Astrocyte of the spinal cord (primary cell): ENCODE measurements around the gene MTFR1L.

Experiments
- DNase-seq: peaks from one replicate; pipeline ENCODE4 v3.0.0; 2011; ENCODE audit warnings: low read depth, low spot score
- H3K4me3 ChIP-seq: 2 replicates; pipeline ENCODE4 v1.5.1; 2011; ENCODE audit warnings: low read depth, mild to moderate bottlenecking, low read length, moderate library complexity
- CTCF ChIP-seq: IDR thresholded peaks from 2 replicates; pipeline ENCODE4 v1.5.1; 2012; ENCODE audit warnings: low read depth, mild to moderate bottlenecking, low read length, inconsistent platforms
- in situ Hi-C: cut with HindIII; loops from 2 replicates; pipeline ENCODE4 v1.10.0; 2017; ENCODE audit warnings: low sequenced_read_pairs

MTFR1L gene

DNA sequence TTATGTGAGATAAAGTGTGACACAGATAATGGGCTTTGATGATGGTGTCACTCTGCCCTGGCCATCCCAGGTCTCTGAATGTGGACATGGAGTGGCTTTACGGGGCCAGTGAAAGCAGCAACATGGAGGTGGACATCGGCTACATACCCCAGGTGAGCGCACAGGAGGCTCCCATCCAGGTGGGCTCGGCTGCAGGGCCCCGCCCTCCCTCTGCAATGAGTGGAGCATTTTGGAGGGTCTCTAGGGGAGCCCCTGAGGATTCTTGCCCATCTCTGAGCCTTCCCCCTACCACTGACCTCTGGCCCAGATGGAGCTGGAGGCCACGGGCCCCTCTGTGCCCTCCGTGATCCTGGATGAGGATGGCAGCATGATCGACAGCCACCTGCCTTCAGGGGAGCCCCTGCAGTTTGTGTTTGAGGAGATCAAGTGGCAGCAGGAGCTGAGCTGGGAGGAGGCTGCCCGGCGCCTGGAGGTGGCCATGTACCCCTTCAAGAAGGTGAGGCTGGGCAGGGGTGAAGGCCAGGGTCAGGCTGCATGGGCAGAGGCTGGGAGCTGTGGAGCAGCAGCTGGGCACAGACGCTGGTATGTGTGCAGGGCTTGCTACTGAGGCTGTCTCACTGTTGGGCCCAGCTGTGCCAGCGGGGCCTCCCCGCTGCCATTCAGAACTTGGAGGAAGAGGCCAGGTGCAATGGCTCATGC is 8.2 kb upstream of the MTFR1L start:
- H3K4me3 ChIP-seq = no peak overlapping the region
- no peak for DNase-seq
- in situ Hi-C loops = no loop called here
- TF ChIP-seq CTCF = no peak

- no peak for TF ChIP-seq CTCF
- in situ Hi-C loops = no loop called here
- H3K4me3 ChIP-seq = no peak overlapping the region
- no peak for DNase-seq
These were observed 6.6 kb upstream of the MTFR1L start for GRCh38 chr1:25813071-25813733.

- no peak overlapping the region for H3K4me3 ChIP-seq
- TF ChIP-seq CTCF = no peak
- in situ Hi-C loops = no loop called here
- no peak for DNase-seq
These were observed 5.9 kb upstream of the MTFR1L start for GRCh38 chr1:25813734-25814471.

GRCh38 chr1:25814549-25815087 is 5.1 kb upstream of the MTFR1L start:
- no peak for TF ChIP-seq CTCF

DNA sequence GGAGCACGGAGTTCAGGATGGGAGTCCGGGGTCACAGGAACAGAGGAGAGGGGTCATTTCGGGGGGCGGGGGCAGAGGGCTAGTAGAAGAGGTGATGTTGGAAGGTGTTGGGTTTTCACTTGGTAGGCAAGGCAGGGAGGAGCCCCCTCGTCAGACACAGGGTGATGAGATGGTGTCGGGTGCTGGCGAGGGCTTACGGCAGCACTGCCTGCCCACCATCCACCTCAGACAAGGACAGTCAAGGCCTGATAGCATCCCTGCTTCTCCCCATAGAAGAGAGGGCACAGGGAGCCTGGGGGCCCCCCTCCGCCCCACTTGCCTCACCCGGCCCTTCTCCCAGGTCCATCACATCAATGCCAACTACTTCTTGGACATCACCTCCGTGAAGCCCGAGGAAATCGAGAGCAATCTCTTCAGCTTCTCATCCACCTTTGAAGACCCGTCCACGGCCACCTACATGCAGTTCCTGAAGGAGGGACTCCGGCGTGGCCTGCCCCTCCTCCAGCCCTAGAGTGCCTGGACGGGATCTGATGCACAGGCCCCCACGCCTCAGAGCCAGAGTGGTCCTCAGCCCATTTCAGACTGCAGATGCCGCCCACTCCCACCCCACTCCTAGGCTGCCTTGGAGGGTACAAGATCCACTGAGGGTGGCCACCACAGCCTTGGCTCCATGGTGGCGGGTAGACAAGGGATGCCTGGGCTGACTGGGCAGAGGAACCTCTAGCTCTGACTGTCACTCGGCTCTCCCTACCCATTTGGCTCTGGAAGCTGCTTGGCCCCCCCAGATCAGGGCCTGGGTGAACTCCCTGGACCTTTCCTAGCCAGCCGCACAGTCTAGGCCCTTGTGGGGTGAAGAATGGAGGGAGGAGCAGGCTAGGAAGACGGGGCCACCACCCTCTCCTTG is 4.3 kb upstream of the MTFR1L start:
- in situ Hi-C loops = no loop called here
- TF ChIP-seq CTCF = no peak
- no peak overlapping the region for H3K4me3 ChIP-seq
- DNase-seq = no peak

More at GRCh38 chr1:25814549-25815087, 5.1 kb upstream of the MTFR1L start:
- in situ Hi-C loops = no loop called here
- no peak overlapping the region for H3K4me3 ChIP-seq
- no peak for DNase-seq
